ENCODE data around the gene CD200R1L. TPM values are rescaled to one million over a fixed set of nuclear protein-coding genes. Genes with fewer than 3 reads are reported as not detected.
A peak's percentile ranks its signal among the peaks of the same experiment; 100 is the strongest.

Gene CD200R1L
- total and polyA plus RNA-seq, 9 of the 15 experiments (the other 6 are each of a cell fraction or from before 2014, with no cell fraction given): not detected

DNA sequence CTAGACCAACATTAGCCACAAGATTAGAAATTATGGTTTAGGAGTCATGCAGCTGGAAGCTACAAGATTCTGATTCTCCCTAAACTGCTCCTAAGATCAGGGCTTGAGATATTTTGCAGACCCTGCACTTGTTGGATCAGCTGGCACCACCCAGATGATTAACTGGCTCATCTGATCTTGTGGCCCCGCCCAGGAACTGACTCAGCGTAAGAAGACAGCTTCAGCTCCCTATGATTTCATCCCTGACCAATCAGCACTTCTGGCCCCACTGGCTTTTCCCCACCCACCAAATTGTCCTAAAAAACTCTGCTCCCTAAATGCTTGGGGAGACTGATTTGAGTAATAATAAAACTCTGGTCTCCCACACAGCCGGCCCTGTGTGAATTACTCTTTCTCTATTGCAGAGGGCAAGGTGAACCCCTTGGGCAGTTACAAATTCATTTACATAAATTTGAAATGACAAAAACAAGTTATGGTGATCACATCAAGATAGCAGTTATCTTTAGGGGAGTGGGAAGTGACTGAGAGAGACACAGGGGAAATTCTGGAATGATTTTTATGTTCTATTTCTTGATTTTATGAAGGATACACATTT lies 76.5 kb downstream of the CD200R1L start (continued):
- TF ChIP-seq JUN (IDR thresholded peaks at IDR 0.05; ENCODE audit: borderline replicate concordance, low read depth, low read length) (0 out of 2 replicates have a peak, but pooled peaks have one; percentile 22), JUN (CRISPR knock-in tag; IDR thresholded peaks at IDR 0.05; ENCODE audit: borderline replicate concordance) (no peak), CEBPB (tag; IDR thresholded peaks at IDR 0.05) (no peak), DACH1 (IDR thresholded peaks at IDR 0.05; ENCODE audit: partially characterized antibody) (peak; percentile 84), C11orf30 (IDR thresholded peaks at IDR 0.05; ENCODE audit: low read depth) (peak; percentile 83), TSC22D4 (tag; IDR thresholded peaks at IDR 0.05) (no peak), SMAD1 (IDR thresholded peaks at IDR 0.05; ENCODE audit: low read depth, low read length, partially characterized antibody) (no peak), TAF9B (IDR thresholded peaks at IDR 0.05; ENCODE audit: partially characterized antibody) (peak; percentile 86), RBBP5 (IDR thresholded peaks at IDR 0.05; ENCODE audit: borderline replicate concordance, insufficient read depth, low read length, poor library complexity, severe bottlenecking) (no peak), GATAD2B (IDR thresholded peaks at IDR 0.05; ENCODE audit: borderline replicate concordance) (no peak), NR4A1 (CRISPR knock-in tag; IDR thresholded peaks at IDR 0.05) (no peak), NR4A1 (tag; IDR thresholded peaks at IDR 0.05) (no peak), KHSRP (IDR thresholded peaks at IDR 0.05) (no peak), PCBP2 (IDR thresholded peaks at IDR 0.05; ENCODE audit: low read depth, low read length, poor library complexity, severe bottlenecking) (no peak), ZNF212 (CRISPR knock-in tag; IDR thresholded peaks at IDR 0.05) (no peak), CBFB (CRISPR knock-in tag; IDR thresholded peaks at IDR 0.05) (no peak), ELF4 (CRISPR knock-in tag; IDR thresholded peaks at IDR 0.05) (no peak), ZNF445 (CRISPR knock-in tag; IDR thresholded peaks at IDR 0.05; ENCODE audit: low read depth) (no peak), NCOA1 (IDR thresholded peaks at IDR 0.05; ENCODE audit: low read depth) (no peak), ZNF143 (CRISPR knock-in tag; IDR thresholded peaks at IDR 0.05) (no peak), ADNP (tag; IDR thresholded peaks at IDR 0.05) (no peak), ZNF232 (CRISPR knock-in tag; IDR thresholded peaks at IDR 0.05) (no peak), XRCC3 (IDR thresholded peaks at IDR 0.05) (no peak), MCM7 (IDR thresholded peaks at IDR 0.05) (no peak), FOSL1 (tag; conservative IDR thresholded peaks at IDR 0.05) (peak; percentile 68), RBM34 (IDR thresholded peaks at IDR 0.05; ENCODE audit: borderline replicate concordance, insufficient read depth, low read length) (no peak), ELF1 (tag; IDR thresholded peaks at IDR 0.05) (no peak), RFX5 (IDR thresholded peaks at IDR 0.05; ENCODE audit: low read depth, low read length) (no peak), SMARCA4 (IDR thresholded peaks at IDR 0.05) (no peak)
- TF ChIP-seq, protein P1, sequence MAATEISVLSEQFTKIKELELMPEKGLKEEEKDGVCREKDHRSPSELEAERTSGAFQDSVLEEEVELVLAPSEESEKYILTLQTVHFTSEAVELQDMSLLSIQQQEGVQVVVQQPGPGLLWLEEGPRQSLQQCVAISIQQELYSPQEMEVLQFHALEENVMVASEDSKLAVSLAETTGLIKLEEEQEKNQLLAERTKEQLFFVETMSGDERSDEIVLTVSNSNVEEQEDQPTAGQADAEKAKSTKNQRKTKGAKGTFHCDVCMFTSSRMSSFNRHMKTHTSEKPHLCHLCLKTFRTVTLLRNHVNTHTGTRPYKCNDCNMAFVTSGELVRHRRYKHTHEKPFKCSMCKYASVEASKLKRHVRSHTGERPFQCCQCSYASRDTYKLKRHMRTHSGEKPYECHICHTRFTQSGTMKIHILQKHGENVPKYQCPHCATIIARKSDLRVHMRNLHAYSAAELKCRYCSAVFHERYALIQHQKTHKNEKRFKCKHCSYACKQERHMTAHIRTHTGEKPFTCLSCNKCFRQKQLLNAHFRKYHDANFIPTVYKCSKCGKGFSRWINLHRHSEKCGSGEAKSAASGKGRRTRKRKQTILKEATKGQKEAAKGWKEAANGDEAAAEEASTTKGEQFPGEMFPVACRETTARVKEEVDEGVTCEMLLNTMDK (IDR thresholded peaks at IDR 0.05; ENCODE audit: borderline replicate concordance, insufficient read depth, low read depth, low read length, poor library complexity, severe bottlenecking): no peak
- TF ChIP-seq, protein P2, sequence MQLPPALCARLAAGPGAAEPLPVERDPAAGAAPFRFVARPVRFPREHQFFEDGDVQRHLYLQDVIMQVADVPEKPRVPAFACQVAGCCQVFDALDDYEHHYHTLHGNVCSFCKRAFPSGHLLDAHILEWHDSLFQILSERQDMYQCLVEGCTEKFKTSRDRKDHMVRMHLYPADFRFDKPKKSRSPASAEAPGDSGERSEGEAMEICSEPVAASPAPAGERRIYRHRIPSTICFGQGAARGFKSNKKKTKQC (CRISPR knock-in tag; IDR thresholded peaks at IDR 0.05): no peak
